Mammary epithelial cell (primary cell): ENCODE data around the gene GALNS.

Experiments
- EZH2 ChIP-seq: IDR thresholded peaks from 2 replicates; pipeline ENCODE4 v1.6.1; 2012; ENCODE audit warnings: low read length, inconsistent platforms, borderline replicate concordance
- TF ChIP-seq, protein P1 (sequence below), 2 donors: IDR thresholded peaks in 1 of 2; conservative IDR thresholded peaks in 1 of 2; 2 replicates each; pipeline ENCODE4 v1.5.1; 2011 to 2012; ENCODE audit warnings: inconsistent platforms in 2 of 2, low read length in 2 of 2, mild to moderate bottlenecking in 2 of 2, control low read depth in 1 of 2, low read depth in 1 of 2; ENCODE audit not compliant: insufficient read depth in 1 of 2; ENCODE audit errors: extremely low read depth in 1 of 2

DNA sequence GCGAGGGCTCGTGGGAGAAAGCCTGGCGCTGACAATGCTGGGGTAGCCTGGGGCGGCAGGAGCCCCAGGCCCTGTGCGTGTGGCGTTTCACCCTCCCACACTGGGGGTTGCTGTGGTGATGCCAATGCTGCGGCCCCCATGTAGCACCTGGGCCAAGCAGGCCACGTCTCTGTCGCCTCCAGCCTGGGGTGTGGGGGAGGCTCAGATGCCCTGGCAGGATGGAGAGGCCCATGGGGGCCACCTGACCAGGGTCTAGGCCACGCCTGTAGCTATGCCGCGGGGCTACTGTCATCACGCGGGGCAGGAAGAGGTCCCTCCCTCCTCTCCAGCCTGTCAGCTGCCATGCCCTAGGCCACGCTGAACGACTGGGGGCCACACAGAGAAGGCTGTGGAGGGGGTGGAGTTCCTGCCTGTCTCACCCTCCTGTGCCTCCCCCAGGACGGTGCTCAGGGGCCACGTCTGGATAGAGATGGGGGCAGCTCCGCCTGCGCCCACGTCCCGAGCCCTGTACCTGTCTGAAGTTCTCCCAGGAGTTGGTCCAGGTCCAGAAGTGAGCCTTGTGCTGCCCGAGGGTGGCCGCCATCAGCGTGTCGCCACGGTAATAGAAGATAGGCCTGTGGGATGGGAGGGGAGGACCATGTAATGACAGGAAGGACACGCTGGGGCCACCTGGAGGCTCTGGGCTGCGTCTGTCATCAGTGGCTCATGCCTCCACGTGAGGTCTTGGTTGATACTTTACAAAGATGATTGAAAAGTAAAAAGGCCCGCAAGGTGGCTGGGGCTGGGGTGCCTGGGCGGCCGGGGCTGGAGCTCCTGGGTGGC, 32.3 kb downstream of the GALNS start:
- TF ChIP-seq, protein P1, sequence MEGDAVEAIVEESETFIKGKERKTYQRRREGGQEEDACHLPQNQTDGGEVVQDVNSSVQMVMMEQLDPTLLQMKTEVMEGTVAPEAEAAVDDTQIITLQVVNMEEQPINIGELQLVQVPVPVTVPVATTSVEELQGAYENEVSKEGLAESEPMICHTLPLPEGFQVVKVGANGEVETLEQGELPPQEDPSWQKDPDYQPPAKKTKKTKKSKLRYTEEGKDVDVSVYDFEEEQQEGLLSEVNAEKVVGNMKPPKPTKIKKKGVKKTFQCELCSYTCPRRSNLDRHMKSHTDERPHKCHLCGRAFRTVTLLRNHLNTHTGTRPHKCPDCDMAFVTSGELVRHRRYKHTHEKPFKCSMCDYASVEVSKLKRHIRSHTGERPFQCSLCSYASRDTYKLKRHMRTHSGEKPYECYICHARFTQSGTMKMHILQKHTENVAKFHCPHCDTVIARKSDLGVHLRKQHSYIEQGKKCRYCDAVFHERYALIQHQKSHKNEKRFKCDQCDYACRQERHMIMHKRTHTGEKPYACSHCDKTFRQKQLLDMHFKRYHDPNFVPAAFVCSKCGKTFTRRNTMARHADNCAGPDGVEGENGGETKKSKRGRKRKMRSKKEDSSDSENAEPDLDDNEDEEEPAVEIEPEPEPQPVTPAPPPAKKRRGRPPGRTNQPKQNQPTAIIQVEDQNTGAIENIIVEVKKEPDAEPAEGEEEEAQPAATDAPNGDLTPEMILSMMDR (conservative IDR thresholded peaks at IDR 0.05 in 1 of 2, IDR thresholded peaks at IDR 0.05 in 1 of 2; ENCODE audit: extremely low read depth in 1 of 2, insufficient read depth in 1 of 2, low read depth in 1 of 2, low read length in 2 of 2), result no peak
- no peak for TF ChIP-seq EZH2
